H9 (cell line): ENCODE results near the gene SMURF1. TPM values are rescaled to one million over a fixed set of nuclear protein-coding genes. Genes with fewer than 3 reads are reported as not detected.

Experiments
- DNase-seq: peaks from one replicate; pipeline ENCODE4 v3.0.0-alpha.2; 2017
- H2AFZ ChIP-seq: one replicate; pipeline ENCODE4 v1.6.1; 2013; ENCODE audit warnings: mild to moderate bottlenecking, low read length, control low read depth, moderate library complexity
- H2AK5ac ChIP-seq: 2 replicates; pipeline ENCODE4 v1.6.1; 2013; ENCODE audit warnings: low read length, control low read depth, mixed read lengths; ENCODE audit not compliant: insufficient read length
- H2BK120ac ChIP-seq: one replicate; pipeline ENCODE4 v1.6.1; 2013; ENCODE audit warnings: low read depth, mild to moderate bottlenecking, low read length, control low read depth, inconsistent platforms; ENCODE audit not compliant: poor library complexity, severe bottlenecking
- H2BK12ac ChIP-seq: 2 replicates; pipeline ENCODE4 v1.6.1; 2013; ENCODE audit warnings: low read length, control low read depth, mixed read lengths, low read depth; ENCODE audit not compliant: insufficient read length
- H2BK15ac ChIP-seq: 2 replicates; pipeline ENCODE4 v1.6.1; 2013; ENCODE audit warnings: low read depth, low read length, control low read depth
- H2BK20ac ChIP-seq: one replicate; pipeline ENCODE4 v1.6.1; 2013; ENCODE audit warnings: low read depth, mild to moderate bottlenecking, low read length, control low read depth, inconsistent platforms; ENCODE audit not compliant: poor library complexity, severe bottlenecking
- H2BK5ac ChIP-seq: 2 replicates; pipeline ENCODE4 v1.6.1; 2013; ENCODE audit warnings: low read length, control low read depth, mixed read lengths; ENCODE audit not compliant: insufficient read length
- H3K14ac ChIP-seq: 2 replicates; pipeline ENCODE4 v1.6.1; 2013; ENCODE audit warnings: low read length, control low read depth; ENCODE audit not compliant: insufficient read depth
- H3K18ac ChIP-seq: 2 replicates; pipeline ENCODE4 v1.6.1; 2013; ENCODE audit warnings: low read depth, mild to moderate bottlenecking, mixed read lengths, low read length, control low read depth; ENCODE audit not compliant: insufficient read length
- H3K23ac ChIP-seq: 2 replicates; pipeline ENCODE4 v1.6.1; 2013; ENCODE audit warnings: low read length, control low read depth, mixed read lengths, low read depth; ENCODE audit not compliant: insufficient read length
- H3K23me2 ChIP-seq: 2 replicates; pipeline ENCODE4 v1.6.1; 2013; ENCODE audit warnings: low read depth, mild to moderate bottlenecking, mixed read lengths, low read length, control low read depth; ENCODE audit not compliant: insufficient read length, poor library complexity, severe bottlenecking
- H3K27ac ChIP-seq: 2 replicates; pipeline ENCODE4 v1.5.1; 2013; ENCODE audit warnings: low read length, control low read depth, mixed read lengths, low read depth; ENCODE audit not compliant: insufficient read length
- H3K27me3 ChIP-seq: 2 replicates; pipeline ENCODE4 v1.6.1; 2013; ENCODE audit warnings: low read length, control low read depth, inconsistent platforms; ENCODE audit not compliant: insufficient read depth
- H3K4ac ChIP-seq: 2 replicates; pipeline ENCODE4 v1.6.1; 2013; ENCODE audit warnings: low read depth, mild to moderate bottlenecking, control low read depth, inconsistent platforms, low read length, moderate library complexity
- H3K4me1 ChIP-seq: 2 replicates; pipeline ENCODE4 v1.6.1; 2013; ENCODE audit warnings: low read length, control low read depth, inconsistent platforms; ENCODE audit not compliant: insufficient read depth
- H3K4me2 ChIP-seq: 2 replicates; pipeline ENCODE4 v1.6.1; 2013; ENCODE audit warnings: low read length, control low read depth, mixed read lengths; ENCODE audit not compliant: insufficient read length, insufficient read depth
- H3K56ac ChIP-seq: 2 replicates; pipeline ENCODE4 v1.6.1; 2013; ENCODE audit warnings: low read depth, mild to moderate bottlenecking, mixed read lengths, low read length, control low read depth; ENCODE audit not compliant: insufficient read length
- H3K79me1 ChIP-seq: 2 replicates; pipeline ENCODE4 v1.6.1; 2013; ENCODE audit warnings: low read depth, mild to moderate bottlenecking, moderate library complexity, low read length, control low read depth, inconsistent platforms; ENCODE audit not compliant: insufficient read depth, poor library complexity, severe bottlenecking
- H3K79me2 ChIP-seq: 2 replicates; pipeline ENCODE4 v1.6.1; 2013; ENCODE audit warnings: low read length, control low read depth, inconsistent platforms; ENCODE audit not compliant: insufficient read depth
- H3K9ac ChIP-seq: 2 replicates; pipeline ENCODE4 v1.6.1; 2013; ENCODE audit warnings: low read length, control low read depth, mixed read lengths; ENCODE audit not compliant: insufficient read length; ENCODE audit errors: extremely low read depth
- H3K9me3 ChIP-seq: one replicate; pipeline ENCODE4 v1.6.1; 2013; ENCODE audit warnings: low read depth, low read length, inconsistent platforms; ENCODE audit not compliant: control insufficient read depth
- H3T11ph ChIP-seq: one replicate; pipeline ENCODE4 v1.6.1; 2013; ENCODE audit warnings: mild to moderate bottlenecking, low read length, control low read depth, inconsistent platforms
- H4K20me1 ChIP-seq: one replicate; pipeline ENCODE4 v1.6.1; 2013; ENCODE audit not compliant: control insufficient read depth, insufficient read length, insufficient read depth
- H4K5ac ChIP-seq: 2 replicates; pipeline ENCODE4 v1.6.1; 2013; ENCODE audit warnings: low read depth, mild to moderate bottlenecking, mixed read lengths, low read length, control low read depth; ENCODE audit not compliant: insufficient read length
- H4K8ac ChIP-seq: replicated peaks from 2 replicates; pipeline ENCODE4 v1.6.1; 2013; ENCODE audit warnings: low read length, control low read depth, mixed read lengths, low read depth; ENCODE audit not compliant: insufficient read length
- H4K91ac ChIP-seq: 2 replicates; pipeline ENCODE4 v1.6.1; 2013; ENCODE audit warnings: low read depth, mild to moderate bottlenecking, moderate library complexity, mixed read lengths, low read length, control low read depth; ENCODE audit not compliant: insufficient read length
- H3K27ac Mint-ChIP-seq, 3 experiments: 2 replicates in 2 of 3; 3 replicates in 1 of 3; pipeline ENCODE4 v1.8.0; 2020 to 2021; ENCODE audit warnings: mixed read lengths in 3 of 3, mild to moderate bottlenecking in 1 of 3, moderate library complexity in 1 of 3
- H3K27me3 Mint-ChIP-seq: 2 replicates; pipeline ENCODE4 v1.8.0; 2021; ENCODE audit warnings: low read depth, mild to moderate bottlenecking, moderate library complexity, mixed read lengths
- H3K36me3 Mint-ChIP-seq, 3 experiments: 2 replicates in 2 of 3; 3 replicates in 1 of 3; pipeline ENCODE4 v1.8.0; 2020 to 2021; ENCODE audit warnings: low read depth in 3 of 3, mixed read lengths in 3 of 3; ENCODE audit not compliant: insufficient read depth in 1 of 3
- H3K4me1 Mint-ChIP-seq, 2 experiments: 2 replicates each; pipeline ENCODE4 v1.8.0; 2020; ENCODE audit warnings: mixed read lengths in 2 of 2
- H3K4me3 Mint-ChIP-seq, 2 experiments: 2 replicates in 1 of 2; 3 replicates in 1 of 2; pipeline ENCODE4 v1.8.0; 2020 to 2021; ENCODE audit warnings: mild to moderate bottlenecking in 2 of 2, mixed read lengths in 2 of 2, moderate library complexity in 1 of 2
- H3K9me3 Mint-ChIP-seq, 2 experiments: 2 replicates in 1 of 2; 3 replicates in 1 of 2; pipeline ENCODE4 v1.8.0; 2020; ENCODE audit warnings: mild to moderate bottlenecking in 2 of 2, mixed read lengths in 2 of 2, moderate library complexity in 1 of 2
- WGBS: extraction: QIAGEN DNeasy Blood & Tissue Kit; methylation state at CpG from one replicate; pipeline ENCODE4 v1.1.7; 2013; ENCODE audit warnings: missing lambda C conversion rate, low lambda C conversion rate, mixed read lengths; ENCODE audit not compliant: insufficient read length; ENCODE audit errors: extremely low coverage; 5-methylcytosine and 5-hydroxymethylcytosine counted together
- total RNA-seq: library from RNA; stranded (reverse); gene quantifications from 2 replicates; pipeline ENCODE4 v1.2.1, GENCODE V29; 2021
- TF ChIP-seq, protein P1 (sequence below): fragments of 200-600 bp; sonication (generic); conservative IDR thresholded peaks from 3 replicates; pipeline ENCODE4 v1.8.0; 2021; ENCODE audit warnings: antibody characterized with exemption, mild to moderate bottlenecking

Gene SMURF1
- total RNA-seq, 1 experiment from 2014 or later = 29.4 TPM

DNA sequence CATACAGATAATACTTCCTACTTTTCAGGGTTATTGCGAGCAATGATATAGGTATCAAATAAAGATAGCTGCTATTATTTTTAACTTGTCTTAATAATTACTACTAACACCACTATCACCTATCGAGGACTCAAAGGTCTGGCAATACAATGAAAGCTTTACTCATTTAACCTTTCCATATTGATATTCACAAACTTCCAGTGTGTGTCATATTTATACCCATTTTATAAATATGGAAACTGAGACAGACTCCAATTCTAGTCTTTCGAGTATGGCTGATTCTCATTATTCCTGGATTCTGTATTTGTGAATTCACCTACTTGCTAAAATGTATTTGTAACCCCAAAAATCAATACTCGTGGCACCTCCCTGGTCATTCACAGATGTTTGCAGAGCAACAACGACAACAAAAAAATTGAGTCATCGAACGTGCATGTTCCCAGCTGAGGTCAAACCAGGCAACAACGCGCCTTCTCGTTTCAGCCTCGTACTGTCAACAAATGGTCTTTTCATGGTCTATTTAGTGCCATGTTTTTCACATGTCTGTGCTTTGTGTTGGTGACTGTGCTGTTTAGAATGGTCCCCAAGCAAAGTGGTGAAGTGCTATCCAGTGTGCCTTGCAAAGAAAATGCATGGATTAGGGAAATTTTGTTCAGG is 51.7 kb downstream of the SMURF1 start:
- Histone ChIP-seq H3K79me1 (peaks cover 8% of the 10 kb centered on the region), H3K23ac (no peak overlapping the region), H3K4ac (no peak overlapping the region), H3K27me3 (peaks cover 2% of the 10 kb centered on the region; the same call in 1 of the 2 replicates), H4K91ac (no peak overlapping the region), H3K56ac (no peak overlapping the region), H2BK12ac (no peak overlapping the region), H3K9ac (no peak overlapping the region), H4K5ac (no peak overlapping the region), H3K79me2 (peaks cover 18% of the 10 kb centered on the region; the same call in 1 of the 2 replicates), H2BK20ac (no peak overlapping the region), H2AK5ac (no peak overlapping the region), H3K23me2 (no peaks in the 10 kb centered on the region), H2BK15ac (no peak overlapping the region), H3K18ac (no peak overlapping the region), H4K8ac (no peak overlapping the region), H3K14ac (no peak overlapping the region), H3K27ac (no peak overlapping the region), H2BK120ac (no peak overlapping the region), H3K4me1 (peaks cover 2% of the 10 kb centered on the region; the same call in 1 of the 2 replicates), H3K9me3 (no peaks in the 10 kb centered on the region), H3T11ph (no peak overlapping the region), H2BK5ac (no peak overlapping the region), H2AFZ (no peak overlapping the region), H4K20me1 (no peaks in the 10 kb centered on the region), H3K4me2 (no peak overlapping the region)
- no peaks in the 10 kb centered on the region; a peak in 1 of 5 replicates for H3K9me3 Mint-ChIP-seq
- no peak overlapping the region for H3K4me3 Mint-ChIP-seq
- no peaks in the 10 kb centered on the region; the same call in 1 of the 2 replicates for H3K27me3 Mint-ChIP-seq
- H3K27ac Mint-ChIP-seq = no peak overlapping the region; a peak in 1 of 7 replicates
- H3K4me1 Mint-ChIP-seq = peaks cover 17 to 24% of the 10 kb centered on the region in 2 experiments
- TF ChIP-seq, protein P1, sequence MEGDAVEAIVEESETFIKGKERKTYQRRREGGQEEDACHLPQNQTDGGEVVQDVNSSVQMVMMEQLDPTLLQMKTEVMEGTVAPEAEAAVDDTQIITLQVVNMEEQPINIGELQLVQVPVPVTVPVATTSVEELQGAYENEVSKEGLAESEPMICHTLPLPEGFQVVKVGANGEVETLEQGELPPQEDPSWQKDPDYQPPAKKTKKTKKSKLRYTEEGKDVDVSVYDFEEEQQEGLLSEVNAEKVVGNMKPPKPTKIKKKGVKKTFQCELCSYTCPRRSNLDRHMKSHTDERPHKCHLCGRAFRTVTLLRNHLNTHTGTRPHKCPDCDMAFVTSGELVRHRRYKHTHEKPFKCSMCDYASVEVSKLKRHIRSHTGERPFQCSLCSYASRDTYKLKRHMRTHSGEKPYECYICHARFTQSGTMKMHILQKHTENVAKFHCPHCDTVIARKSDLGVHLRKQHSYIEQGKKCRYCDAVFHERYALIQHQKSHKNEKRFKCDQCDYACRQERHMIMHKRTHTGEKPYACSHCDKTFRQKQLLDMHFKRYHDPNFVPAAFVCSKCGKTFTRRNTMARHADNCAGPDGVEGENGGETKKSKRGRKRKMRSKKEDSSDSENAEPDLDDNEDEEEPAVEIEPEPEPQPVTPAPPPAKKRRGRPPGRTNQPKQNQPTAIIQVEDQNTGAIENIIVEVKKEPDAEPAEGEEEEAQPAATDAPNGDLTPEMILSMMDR = no peak
- WGBS = no CpG with 5 or more reads among the region's 11 CpGs
- DNase-seq = no peak
- peaks cover 0 to 2% (median 2%) of the 10 kb centered on the region in 3 experiments; a peak in 4 of 7 replicates for H3K36me3 Mint-ChIP-seq
